Gastroesophageal sphincter (tissue), 3 donors: ENCODE measurements around the gene B3GAT1.

Experiments
- EP300 ChIP-seq: sonication (generic); formaldehyde crosslinking; IDR thresholded peaks from one replicate; pipeline ENCODE4 v1.6.1; 2017; ENCODE audit warnings: antibody characterized with exemption, mild to moderate bottlenecking
- POLR2A ChIP-seq, 2 donors: fragments of 450-650 bp; IDR thresholded peaks; one replicate each; pipeline ENCODE4 v1.6.1; 2017; ENCODE audit warnings: antibody characterized with exemption in 2 of 2, mild to moderate bottlenecking in 2 of 2, moderate library complexity in 1 of 2
- POLR2AphosphoS5 ChIP-seq: sonication (generic); formaldehyde crosslinking; IDR thresholded peaks from one replicate; pipeline ENCODE4 v1.6.1; 2017; ENCODE audit warnings: antibody characterized with exemption
- TF ChIP-seq, protein P1 (sequence below), 4 experiments: fragments of 200-600 bp in 2 of 4; fragments of 450-650 bp in 2 of 4; sonication (generic) in 1 of 4; IDR thresholded peaks; one replicate each; pipeline ENCODE4 v1.5.1; 2017 to 2019; ENCODE audit warnings: antibody characterized with exemption in 4 of 4, mild to moderate bottlenecking in 2 of 4, moderate library complexity in 2 of 4

DNA sequence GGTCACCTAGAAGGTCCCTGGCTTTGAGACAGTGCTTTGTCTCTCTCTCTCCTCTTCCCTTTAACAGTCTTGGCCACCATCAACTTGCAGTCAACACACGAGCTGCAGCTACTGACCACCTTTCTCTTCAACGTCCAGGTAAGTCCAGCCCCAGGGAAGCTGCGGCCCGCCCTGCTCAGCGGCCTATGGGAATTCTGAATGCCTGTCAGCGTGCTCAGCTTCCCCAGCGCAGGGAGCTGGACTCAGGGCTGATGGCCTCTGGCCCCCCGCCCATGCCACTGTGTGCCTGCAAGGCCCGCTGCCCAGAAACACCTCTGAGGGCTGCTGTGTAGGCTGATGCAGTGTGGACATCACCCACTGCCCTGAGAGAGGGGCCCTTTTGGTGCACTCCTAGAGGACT, 47.8 kb downstream of the B3GAT1 start:
- TF ChIP-seq, protein P1, sequence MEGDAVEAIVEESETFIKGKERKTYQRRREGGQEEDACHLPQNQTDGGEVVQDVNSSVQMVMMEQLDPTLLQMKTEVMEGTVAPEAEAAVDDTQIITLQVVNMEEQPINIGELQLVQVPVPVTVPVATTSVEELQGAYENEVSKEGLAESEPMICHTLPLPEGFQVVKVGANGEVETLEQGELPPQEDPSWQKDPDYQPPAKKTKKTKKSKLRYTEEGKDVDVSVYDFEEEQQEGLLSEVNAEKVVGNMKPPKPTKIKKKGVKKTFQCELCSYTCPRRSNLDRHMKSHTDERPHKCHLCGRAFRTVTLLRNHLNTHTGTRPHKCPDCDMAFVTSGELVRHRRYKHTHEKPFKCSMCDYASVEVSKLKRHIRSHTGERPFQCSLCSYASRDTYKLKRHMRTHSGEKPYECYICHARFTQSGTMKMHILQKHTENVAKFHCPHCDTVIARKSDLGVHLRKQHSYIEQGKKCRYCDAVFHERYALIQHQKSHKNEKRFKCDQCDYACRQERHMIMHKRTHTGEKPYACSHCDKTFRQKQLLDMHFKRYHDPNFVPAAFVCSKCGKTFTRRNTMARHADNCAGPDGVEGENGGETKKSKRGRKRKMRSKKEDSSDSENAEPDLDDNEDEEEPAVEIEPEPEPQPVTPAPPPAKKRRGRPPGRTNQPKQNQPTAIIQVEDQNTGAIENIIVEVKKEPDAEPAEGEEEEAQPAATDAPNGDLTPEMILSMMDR (IDR thresholded peaks at IDR 0.05), result no peak
- no peak for TF ChIP-seq EP300
- TF ChIP-seq POLR2A (IDR thresholded peaks at IDR 0.05), result no peak
- no peak for TF ChIP-seq POLR2AphosphoS5
